ENCODE data around the gene MYO1G.

DNA sequence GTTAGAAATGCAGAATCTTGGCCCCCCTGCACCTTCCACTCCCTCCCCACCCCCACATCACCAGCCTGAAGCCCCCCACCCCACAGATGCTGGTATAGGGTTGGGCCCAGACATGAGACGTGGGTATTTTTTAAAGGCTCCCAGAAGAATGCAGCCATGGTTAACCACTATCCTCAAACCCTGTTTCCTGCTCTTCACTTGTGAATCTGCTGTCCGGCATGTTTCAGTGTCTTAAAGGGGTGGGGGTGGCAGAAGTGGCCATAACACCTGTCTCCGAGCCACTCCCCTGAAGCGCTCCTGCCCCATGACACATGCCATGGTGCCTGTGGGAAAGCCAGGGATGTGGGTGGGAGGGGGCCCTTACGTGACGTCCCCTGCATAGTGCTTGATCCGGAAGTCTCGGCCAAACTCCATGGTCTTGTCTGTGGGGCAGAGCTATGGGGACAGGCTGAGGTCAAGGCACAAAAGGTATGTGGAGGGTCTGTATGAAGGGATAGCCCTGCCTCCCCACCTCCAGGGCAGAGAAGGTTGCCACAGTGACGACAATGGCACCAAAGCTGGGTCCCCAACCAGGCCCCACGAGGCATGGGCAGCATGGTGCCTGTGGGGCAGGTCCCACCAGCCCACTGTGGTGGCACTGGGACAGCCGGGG, 9.6 kb downstream of the MYO1G start:
- TF ChIP-seq, protein P1, sequence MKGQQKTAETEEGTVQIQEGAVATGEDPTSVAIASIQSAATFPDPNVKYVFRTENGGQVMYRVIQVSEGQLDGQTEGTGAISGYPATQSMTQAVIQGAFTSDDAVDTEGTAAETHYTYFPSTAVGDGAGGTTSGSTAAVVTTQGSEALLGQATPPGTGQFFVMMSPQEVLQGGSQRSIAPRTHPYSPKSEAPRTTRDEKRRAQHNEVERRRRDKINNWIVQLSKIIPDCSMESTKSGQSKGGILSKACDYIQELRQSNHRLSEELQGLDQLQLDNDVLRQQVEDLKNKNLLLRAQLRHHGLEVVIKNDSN (CRISPR knock-in tag; IDR thresholded peaks at IDR 0.05): no peak
- TF ChIP-seq, protein P2, sequence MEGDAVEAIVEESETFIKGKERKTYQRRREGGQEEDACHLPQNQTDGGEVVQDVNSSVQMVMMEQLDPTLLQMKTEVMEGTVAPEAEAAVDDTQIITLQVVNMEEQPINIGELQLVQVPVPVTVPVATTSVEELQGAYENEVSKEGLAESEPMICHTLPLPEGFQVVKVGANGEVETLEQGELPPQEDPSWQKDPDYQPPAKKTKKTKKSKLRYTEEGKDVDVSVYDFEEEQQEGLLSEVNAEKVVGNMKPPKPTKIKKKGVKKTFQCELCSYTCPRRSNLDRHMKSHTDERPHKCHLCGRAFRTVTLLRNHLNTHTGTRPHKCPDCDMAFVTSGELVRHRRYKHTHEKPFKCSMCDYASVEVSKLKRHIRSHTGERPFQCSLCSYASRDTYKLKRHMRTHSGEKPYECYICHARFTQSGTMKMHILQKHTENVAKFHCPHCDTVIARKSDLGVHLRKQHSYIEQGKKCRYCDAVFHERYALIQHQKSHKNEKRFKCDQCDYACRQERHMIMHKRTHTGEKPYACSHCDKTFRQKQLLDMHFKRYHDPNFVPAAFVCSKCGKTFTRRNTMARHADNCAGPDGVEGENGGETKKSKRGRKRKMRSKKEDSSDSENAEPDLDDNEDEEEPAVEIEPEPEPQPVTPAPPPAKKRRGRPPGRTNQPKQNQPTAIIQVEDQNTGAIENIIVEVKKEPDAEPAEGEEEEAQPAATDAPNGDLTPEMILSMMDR (IDR thresholded peaks at IDR 0.05): no peak
- no peak for TF ChIP-seq GABPB1 (CRISPR knock-in tag; IDR thresholded peaks at IDR 0.05)
- TF ChIP-seq, protein P3, sequence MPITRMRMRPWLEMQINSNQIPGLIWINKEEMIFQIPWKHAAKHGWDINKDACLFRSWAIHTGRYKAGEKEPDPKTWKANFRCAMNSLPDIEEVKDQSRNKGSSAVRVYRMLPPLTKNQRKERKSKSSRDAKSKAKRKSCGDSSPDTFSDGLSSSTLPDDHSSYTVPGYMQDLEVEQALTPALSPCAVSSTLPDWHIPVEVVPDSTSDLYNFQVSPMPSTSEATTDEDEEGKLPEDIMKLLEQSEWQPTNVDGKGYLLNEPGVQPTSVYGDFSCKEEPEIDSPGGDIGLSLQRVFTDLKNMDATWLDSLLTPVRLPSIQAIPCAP (CRISPR knock-in tag; IDR thresholded peaks at IDR 0.05): no peak
